ENCODE measurements around the gene RARG.

Gene RARG

GRCh38 chr12:53180931-53181645 lies 50.9 kb downstream of the RARG start (continued):
- TF ChIP-seq ZNF624 (tag by site-specific recombination; IDR thresholded peaks at IDR 0.05) (no peak), HIC1 (tag by site-specific recombination; IDR thresholded peaks at IDR 0.05) (peak; percentile 25; the same call in 1 of the 2 replicates), ZNF169 (tag by site-specific recombination; IDR thresholded peaks at IDR 0.05) (no peak), ZNF416 (tag by site-specific recombination; IDR thresholded peaks at IDR 0.05) (no peak), ZNF223 (tag by site-specific recombination; IDR thresholded peaks at IDR 0.05) (no peak), OSR2 (tag by site-specific recombination; IDR thresholded peaks at IDR 0.05) (no peak), KLF16 (tag by site-specific recombination; IDR thresholded peaks at IDR 0.05) (peak; percentile 35; the same call in 1 of the 2 replicates), ZBTB26 (tag by site-specific recombination; optimal IDR thresholded peaks at IDR 0.05) (peak; percentile 94), MYNN (tag by site-specific recombination; IDR thresholded peaks at IDR 0.05; ENCODE audit: borderline replicate concordance) (no peak)

GRCh38 chr12:53180220-53180930 lies 51.6 kb downstream of the RARG start, which contains the start of the genes CSAD and ZNF740:
CSAD (minus strand) TSS chr12:53180925; CDS start chr12:53173470, 7,455 bp downstream.
ZNF740 (plus strand) TSS chr12:53180722; CDS start chr12:53181984, 1,262 bp downstream.
- H3K36me3 ChIP-seq (ENCODE audit: control insufficient read depth in 2 of 2, insufficient read depth in 1 of 2, low read length in 2 of 2): peaks cover 15 to 39% of the 10 kb centered on the region in 2 experiments
- POLR2A ChIA-PET: interaction anchor here (0.6 to 2.8 kb wide), 22 partner anchors 9 to 321 kb away, joined by 3 to 18 read pairs (median 4); partner anchors contain the start of genes AAAS, ESPL1, MYG1 and PFDN5
- CTCF ChIA-PET: interaction anchor here (0.6 to 5.1 kb wide), 7 partner anchors 9 to 141 kb away, joined by 4 to 46 read pairs (median 6); partner anchors contain the start of genes AAAS and ESPL1
- TF ChIP-seq ZNF513 (tag by site-specific recombination; IDR thresholded peaks at IDR 0.05) (0 out of 2 replicates have a peak, but pooled peaks have one; percentile 37), PRDM4 (tag by site-specific recombination; IDR thresholded peaks at IDR 0.05) (peak; percentile 43; the same call in 1 of the 2 replicates), EGR2 (tag by site-specific recombination; IDR thresholded peaks at IDR 0.05; ENCODE audit: low read depth) (peak; percentile 86), ZSCAN4 (tag by site-specific recombination; IDR thresholded peaks at IDR 0.05) (peak; percentile 95), KLF10 (tag by site-specific recombination; IDR thresholded peaks at IDR 0.05) (peak; percentile 73), ZBTB10 (tag by site-specific recombination; IDR thresholded peaks at IDR 0.05) (peak; percentile 94), MYNN (tag by site-specific recombination; IDR thresholded peaks at IDR 0.05; ENCODE audit: borderline replicate concordance) (no peak), ZEB2 (tag by site-specific recombination; IDR thresholded peaks at IDR 0.05) (peak; percentile 93), ZNF112 (tag by site-specific recombination; IDR thresholded peaks at IDR 0.05) (no peak), ZNF488 (tag by site-specific recombination; IDR thresholded peaks at IDR 0.05) (no peak), ZNF561 (tag by site-specific recombination; IDR thresholded peaks at IDR 0.05; ENCODE audit: borderline replicate concordance) (peak; percentile 90; the same call in 1 of the 2 replicates), ZNF175 (tag by site-specific recombination; IDR thresholded peaks at IDR 0.05) (no peak)

More at GRCh38 chr12:53180220-53180930, 51.6 kb downstream of the RARG start, which contains the start of the genes CSAD and ZNF740:
- Histone ChIP-seq H3K9me3 (ENCODE audit: control insufficient read depth, insufficient read depth, low read depth, low read length) (no peaks in the 10 kb centered on the region), H3K4me3 (ENCODE audit: low read depth, low read length) (peak within 1 kb of the TSS; percentile 80), H3K4me1 (ENCODE audit: control insufficient read depth, insufficient read depth, low read length) (peaks cover 16% of the 10 kb centered on the region; the same call in 1 of the 2 replicates), H3K27ac (ENCODE audit: extremely low read depth, low read depth, low read length) (peak within 1 kb of the TSS; percentile 80)

Data from HEK293 (cell line).